DMS 273 treated with DMSO at 0.1 percent for 48 hours (cell line): ENCODE results near the gene HDAC4.
"Not testable (repeated sequence)": the region's sequence is repeated elsewhere in the genome, so short reads cannot be mapped to it uniquely, and the experiment has no call there.

Source experiments
- DNase-seq: peaks from one replicate; lab custom pipeline; 2025; lab: John Stamatoyannopoulos, UW

HDAC4 gene

DNA sequence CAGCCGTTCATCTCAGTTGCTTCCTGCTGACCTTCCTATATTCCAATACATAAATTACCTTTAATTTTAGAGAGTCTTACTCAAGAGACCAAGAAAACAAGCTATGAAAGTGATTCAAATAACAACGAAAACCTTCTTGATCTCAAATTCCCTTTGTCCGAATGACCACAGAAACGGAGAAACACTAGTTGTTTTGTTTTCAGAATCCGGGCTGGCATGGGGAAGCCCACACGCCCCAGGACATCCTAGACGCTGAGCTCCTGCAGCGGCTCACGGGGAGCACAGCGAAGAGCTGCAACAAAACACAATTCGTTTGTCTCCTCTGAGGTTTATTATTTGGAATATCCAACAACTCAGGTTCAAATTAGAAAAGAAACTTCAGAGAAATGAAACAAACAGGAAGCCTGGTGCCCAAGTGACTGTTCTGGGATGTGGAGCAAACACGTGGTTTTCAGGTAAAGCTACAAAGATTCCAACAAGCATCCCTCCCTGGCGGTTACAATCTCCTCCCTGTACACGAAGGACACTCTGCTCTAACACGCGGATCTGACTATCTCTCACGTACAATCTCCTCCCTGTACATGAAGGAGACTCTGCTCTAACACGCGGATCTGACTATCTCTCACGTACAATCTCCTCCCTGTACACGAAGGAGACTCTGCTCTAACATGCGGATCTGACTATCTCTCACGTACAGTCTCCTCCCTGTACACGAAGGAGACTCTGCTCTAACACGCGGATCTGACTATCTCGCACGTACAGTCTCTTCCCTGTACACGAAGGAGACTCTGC, 315.4 kb downstream of the HDAC4 start:
- no peak for DNase-seq

GRCh38 chr2:239084007-239084406, 316.8 kb downstream of the HDAC4 start:
- no peak for DNase-seq

DNA sequence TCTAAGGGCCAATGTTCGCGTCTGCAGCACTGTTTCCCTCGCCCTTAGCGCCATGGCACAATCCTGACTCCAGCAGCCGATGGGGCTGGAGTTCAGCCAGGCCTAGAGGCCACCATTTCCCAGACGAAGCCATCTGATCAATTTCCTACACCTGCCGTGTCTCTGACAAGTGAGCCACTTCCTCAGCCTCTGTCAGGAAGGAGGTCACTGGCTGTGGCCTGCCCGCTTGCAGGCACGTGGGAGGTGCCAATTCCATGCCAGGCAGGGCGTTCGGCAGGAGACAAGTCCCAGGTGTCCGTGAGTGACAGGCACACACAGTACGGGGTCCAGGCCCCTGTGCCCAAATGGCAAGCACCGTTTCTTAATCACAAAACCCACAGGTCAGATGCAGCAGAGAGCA, 318.4 kb downstream of the HDAC4 start:
- DNase-seq: no peak

GRCh38 chr2:239081622-239082021, 319.2 kb downstream of the HDAC4 start:
- DNase-seq: no peak

DNA sequence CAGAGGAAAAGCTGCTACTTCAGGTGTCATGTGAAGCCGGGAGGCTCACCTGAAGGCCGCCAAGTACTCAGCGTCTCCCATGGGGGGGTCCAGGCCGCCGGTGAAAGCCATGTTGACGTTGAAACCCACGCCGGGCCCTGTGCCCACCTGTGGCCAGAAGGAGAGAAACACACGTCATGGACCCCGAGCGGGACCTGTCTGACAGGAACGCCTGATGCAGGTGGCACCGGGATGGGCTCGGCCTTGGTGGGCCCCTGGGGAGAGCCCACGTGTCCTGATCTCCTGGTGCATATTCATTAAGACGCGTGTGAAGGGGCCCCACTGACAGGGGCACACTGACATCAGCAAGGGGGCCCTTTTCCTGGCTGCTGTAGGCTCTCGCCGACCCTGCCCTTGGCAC, 319.8 kb downstream of the HDAC4 start:
- no peak for DNase-seq

DNA sequence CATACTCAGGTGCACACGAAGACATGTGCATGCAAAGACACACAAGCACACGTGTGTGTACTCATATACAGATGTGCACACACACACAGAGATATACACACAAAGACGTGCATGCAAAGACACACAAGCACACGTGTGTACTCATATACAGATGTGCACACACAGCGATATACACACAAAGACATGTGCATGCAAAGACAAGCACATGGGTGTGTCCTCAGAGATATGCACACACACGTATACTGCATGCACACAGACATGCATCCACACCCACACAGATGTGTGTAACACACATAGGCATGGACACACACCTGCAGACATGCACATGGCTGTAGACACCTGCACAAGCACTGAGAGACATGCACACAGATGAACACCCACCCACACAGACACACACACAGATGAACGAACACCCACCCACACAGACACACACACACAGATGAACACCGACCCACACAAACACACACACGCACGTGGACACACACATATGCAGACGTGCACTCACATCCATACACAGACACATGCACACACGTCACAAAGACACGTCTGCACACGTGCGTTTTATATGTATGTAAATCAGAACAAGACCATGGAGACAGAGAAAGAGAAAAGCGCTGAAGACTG, 321.0 kb downstream of the HDAC4 start:
- no peak for DNase-seq

DNA sequence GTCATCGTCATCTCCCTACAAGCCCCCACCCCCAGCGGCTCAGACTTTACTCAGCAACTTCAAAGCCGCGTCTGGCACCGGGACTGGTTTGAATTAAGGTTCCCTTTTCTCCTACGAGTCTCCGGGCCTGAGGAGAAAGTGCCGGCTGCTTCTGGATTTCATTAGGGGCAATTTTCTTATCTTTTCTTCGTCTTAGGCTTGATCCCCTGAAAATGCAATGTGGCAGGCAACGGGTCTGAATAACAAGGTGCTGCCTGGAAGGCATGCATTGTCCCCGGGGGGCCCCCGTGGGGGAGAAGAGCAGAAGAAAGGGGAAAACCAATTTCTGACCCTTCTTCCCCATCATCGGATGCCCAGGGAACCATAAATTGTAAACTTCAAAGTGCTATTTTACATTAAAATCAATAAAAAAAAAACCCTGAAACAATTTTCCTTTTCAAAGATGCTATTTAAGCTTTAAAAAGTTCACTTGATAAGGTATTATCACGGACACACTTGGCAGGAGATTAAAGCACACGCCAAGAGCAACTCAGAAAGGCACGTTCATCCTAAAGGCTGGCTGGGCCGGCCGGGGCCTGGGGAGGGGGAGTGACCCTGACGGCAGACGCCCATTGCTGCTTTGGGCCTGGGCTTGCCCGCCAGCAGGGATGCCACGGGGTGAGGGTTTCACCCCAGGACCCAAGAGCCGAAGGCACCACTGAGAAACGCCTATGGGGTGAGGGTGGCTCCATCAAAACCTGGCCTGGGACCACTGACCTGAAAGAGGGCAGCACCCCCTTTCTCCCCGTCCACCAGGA, 322.5 kb downstream of the HDAC4 start:
- no peak for DNase-seq

GRCh38 chr2:239077260-239077659, 323.6 kb downstream of the HDAC4 start:
- no peak for DNase-seq

- no peak for DNase-seq
Observed at GRCh38 chr2:239075918-239076758, 324.7 kb downstream of the HDAC4 start.

DNA sequence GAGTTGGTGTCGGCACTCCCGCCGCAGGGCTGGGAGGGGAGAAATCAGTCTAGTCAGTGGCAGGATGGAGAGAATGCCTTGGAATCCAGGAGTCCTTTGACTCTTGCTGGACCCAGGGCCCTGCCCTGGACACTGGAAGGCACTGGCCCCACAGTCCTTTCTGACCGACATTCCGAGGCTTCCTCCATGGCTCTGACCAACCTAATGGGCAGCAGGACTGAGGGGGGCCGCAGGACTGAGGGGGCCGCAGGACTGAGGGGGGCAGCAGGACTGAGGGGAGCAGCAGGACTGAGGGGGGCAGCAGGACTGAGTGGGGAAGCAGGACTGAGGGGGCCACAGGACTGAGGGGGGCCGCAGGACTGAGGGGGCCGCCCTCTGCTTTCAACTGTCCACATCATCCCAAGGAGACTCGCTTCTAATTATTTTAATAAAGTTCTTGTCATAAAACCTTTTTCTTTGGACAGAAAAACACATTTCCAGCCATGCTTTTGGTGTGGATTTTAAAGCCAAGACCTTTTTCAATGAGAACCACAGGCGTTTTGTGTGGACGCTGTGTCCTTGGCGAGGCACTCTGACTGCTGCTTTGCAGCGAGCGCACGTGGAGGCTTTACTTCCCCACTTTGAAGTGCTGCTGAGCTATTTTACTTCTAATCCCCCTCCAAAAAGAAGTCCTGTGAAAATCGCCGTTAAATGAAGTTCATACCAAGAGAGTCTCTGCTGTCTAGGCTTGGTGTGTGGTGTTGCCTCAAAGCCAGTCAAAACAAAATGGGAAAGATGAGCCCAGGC, 326.9 kb downstream of the HDAC4 start:
- no peak for DNase-seq

DNA sequence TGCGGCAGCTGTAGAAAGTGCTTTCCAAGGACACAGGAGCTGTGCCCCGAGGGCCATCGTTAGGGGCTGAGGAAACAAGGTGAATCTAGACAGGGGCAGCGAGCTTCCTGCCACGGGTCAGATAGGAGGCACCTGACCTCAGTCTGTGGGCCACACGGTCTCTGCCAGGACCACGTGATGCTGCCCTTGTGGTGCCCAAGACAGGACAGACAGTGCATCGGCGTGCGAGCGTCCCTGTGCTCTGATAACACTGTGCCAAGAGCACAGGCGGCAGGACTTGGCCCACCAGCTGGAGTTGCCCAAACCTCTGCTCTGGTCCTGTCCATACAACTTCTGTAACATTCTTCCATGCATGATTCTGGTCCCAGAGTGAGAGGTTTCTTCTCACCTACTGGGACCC, 327.6 kb downstream of the HDAC4 start:
- no peak for DNase-seq

- no peak for DNase-seq
Observed at GRCh38 chr2:239072786-239073185, 328.0 kb downstream of the HDAC4 start.

DNA sequence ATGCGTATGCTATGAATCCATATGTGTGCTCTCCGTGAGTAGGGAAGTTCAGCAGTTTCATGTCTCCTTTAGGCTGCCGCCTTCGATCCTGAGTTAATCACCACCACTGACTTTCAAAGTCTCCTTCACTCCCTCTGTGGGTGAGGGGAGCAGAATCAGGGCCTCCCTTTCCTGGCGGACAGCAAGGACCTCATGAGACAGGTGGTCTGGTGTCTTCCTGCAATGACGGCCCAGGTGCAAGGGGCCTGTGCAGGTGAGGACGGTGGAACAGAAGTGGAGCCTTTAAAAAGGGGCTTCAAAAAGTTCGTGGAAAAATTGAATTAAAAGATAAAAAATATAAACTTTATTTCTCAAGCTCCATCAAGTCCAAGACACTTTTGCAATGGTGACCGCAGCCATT, 330.4 kb downstream of the HDAC4 start:
- no peak for DNase-seq

DNA sequence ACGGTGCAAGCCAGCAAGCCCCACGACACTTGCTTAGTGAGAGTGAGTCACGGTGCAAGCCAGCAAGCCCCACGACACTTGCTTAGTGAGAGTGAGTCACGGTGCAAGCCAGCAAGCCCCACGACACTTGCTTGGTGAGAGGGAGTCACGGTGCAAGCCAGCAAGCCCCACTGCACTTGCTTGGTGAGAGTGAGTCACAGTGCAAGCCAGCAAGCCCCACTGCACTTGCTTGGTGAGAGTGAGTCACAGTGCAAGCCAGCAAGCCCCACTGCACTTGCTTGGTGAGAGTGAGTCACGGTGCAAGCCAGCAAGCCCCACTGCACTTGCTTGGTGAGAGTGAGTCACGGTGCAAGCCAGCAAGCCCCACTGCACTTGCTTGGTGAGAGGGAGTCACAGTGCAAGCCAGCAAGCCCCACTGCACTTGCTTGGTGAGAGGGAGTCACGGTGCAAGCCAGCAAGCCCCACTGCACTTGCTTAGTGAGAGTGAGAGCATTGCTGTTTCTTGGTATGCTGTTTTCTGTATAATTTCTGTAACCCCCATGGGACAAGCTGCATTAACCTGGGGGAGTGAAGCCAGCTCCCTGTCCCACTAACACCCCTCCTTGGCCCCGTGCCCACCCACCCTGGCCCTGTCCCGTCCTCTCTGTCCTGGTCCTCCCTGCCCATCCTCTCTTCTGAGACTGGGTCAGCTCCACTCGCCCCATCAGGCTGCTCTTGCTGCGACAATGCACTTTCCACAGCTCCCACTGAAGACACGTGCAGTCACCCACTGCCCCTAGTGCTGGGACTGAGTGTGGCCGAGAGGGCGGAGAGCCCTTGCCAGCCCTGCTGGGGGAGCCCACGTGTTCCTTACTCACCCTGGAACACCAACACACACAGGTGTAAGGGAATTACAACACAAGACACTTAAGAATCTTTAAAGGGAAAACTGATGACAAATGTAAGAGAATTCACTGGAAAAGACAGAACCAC, 331.2 kb downstream of the HDAC4 start:
- DNase-seq: not testable (repeated sequence)

DNA sequence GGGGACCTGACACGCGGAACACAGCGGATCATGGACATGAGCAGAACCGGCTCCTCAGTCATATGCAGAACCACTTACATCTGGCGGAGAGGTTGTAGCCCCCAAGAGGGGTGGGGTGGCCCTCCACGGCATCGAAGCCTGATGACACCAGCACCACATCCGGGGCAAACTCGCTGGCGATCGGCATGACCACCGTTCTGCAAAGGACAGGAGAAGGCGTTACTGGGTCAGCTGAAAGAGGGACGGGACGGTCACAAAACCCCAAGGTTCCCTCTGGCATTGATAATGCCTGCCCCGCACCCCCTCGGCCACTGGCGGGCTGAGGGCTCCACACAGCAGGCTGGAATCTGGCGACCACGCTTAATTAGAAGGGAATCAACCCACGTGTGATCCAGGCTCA, 332.4 kb downstream of the HDAC4 start:
- DNase-seq: no peak

- no peak for DNase-seq
Observed at GRCh38 chr2:239067196-239067865, 333.5 kb downstream of the HDAC4 start.

- no peak for DNase-seq
Observed at GRCh38 chr2:239066597-239066996, 334.2 kb downstream of the HDAC4 start.

- no peak for DNase-seq
Observed at GRCh38 chr2:239065962-239066361, 334.9 kb downstream of the HDAC4 start.

DNA sequence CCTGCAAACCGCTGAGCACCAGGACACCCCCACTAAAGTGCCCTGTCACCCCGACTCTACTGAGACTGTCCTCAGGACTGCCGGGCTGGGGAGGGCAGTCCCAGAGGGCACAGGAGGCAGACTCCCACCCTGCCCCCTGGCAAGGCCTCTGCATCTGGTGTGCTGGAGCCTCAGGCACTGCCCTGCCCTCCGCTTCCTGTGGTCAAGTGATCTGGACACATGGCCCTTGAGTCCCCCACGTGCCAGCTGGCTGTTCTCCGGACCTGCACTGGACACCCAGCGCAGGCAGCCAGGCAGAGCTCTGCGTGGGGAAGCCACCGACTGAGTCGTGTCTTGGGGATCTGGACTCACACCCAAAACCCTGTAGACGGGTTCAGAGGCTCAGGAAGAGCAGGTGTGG, 335.3 kb downstream of the HDAC4 start:
- no peak for DNase-seq
